Epithelial cell of prostate (primary cell): ENCODE results near the gene PCDHB4.
"Not testable (repeated sequence)": the region's sequence is repeated elsewhere in the genome, so short reads cannot be mapped to it uniquely, and the experiment has no call there.

ENCODE experiments used
- DNase-seq: peaks from one replicate; pipeline ENCODE4 v3.0.0-alpha.2; 2011; ENCODE audit warnings: low read depth, low spot score
- H3K27ac ChIP-seq: fragments of 450-650 bp; 2 replicates; pipeline ENCODE4 v1.5.1; 2017; ENCODE audit warnings: mild to moderate bottlenecking

The PCDHB4 gene

GRCh38 chr5:141149812-141150211 lies 28.2 kb downstream of the PCDHB4 start, which contains the start of gene PCDHB6:
PCDHB6 (plus strand) TSS chr5:141150057; CDS start chr5:141150258, 201 bp downstream.
- H3K27ac ChIP-seq, result no peak within 1 kb of the TSS
- no peak for DNase-seq

- DNase-seq, result no peak
- no peak overlapping the region for H3K27ac ChIP-seq
These were observed 28.8 kb downstream of the PCDHB4 start for GRCh38 chr5:141150224-141150992.

GRCh38 chr5:141150993-141151325 lies 29.3 kb downstream of the PCDHB4 start:
- H3K27ac ChIP-seq, result no peak overlapping the region
- no peak for DNase-seq

- H3K27ac ChIP-seq, result not testable (repeated sequence)
These were observed 30.0 kb downstream of the PCDHB4 start for GRCh38 chr5:141151632-141152031.

GRCh38 chr5:141152096-141152495 lies 30.5 kb downstream of the PCDHB4 start:
- not testable (repeated sequence) for H3K27ac ChIP-seq

More at GRCh38 chr5:141151632-141152031, 30.0 kb downstream of the PCDHB4 start:
- not testable (repeated sequence) for DNase-seq

GRCh38 chr5:141155540-141156374 lies 34.1 kb downstream of the PCDHB4 start:
- H3K27ac ChIP-seq, result no peak overlapping the region
- DNase-seq, result no peak

More at GRCh38 chr5:141152096-141152495, 30.5 kb downstream of the PCDHB4 start:
- DNase-seq, result not testable (repeated sequence)

GRCh38 chr5:141157356-141157755 lies 35.7 kb downstream of the PCDHB4 start:
- not testable (repeated sequence) for DNase-seq, H3K27ac ChIP-seq

- not testable (repeated sequence) for H3K27ac ChIP-seq
These were observed 36.3 kb downstream of the PCDHB4 start for GRCh38 chr5:141157901-141158300.

GRCh38 chr5:141172381-141173204 lies 51.0 kb downstream of the PCDHB4 start, which contains the start of gene PCDHB7:
PCDHB7 (plus strand) TSS chr5:141172644; CDS start chr5:141172836, 192 bp downstream.
- no peak within 1 kb of the TSS for H3K27ac ChIP-seq
- DNase-seq, result no peak

More at GRCh38 chr5:141157901-141158300, 36.3 kb downstream of the PCDHB4 start:
- not testable (repeated sequence) for DNase-seq

GRCh38 chr5:141174291-141175104 lies 52.9 kb downstream of the PCDHB4 start:
- H3K27ac ChIP-seq, DNase-seq: not testable (repeated sequence)
